Stomach (tissue), 19 donors: ENCODE results near the gene B3GAT2. TPM values are rescaled to one million over a fixed set of nuclear protein-coding genes. Genes with fewer than 3 reads are reported as not detected.
A peak's percentile ranks its signal among the peaks of the same experiment; 100 is the strongest.

Source experiments
- DNase-seq, 2 donors: peaks; one replicate each; pipeline versions ENCODE4 v3.0.0 to v3.0.0-alpha.2; 2013 to 2019
- H3K27ac ChIP-seq, 5 donors: fragments of 200-600 bp in 4 of 5; sonication (generic) in 4 of 5; one replicate each; pipeline ENCODE4 v1.5.1; 2013 to 2019; ENCODE audit warnings: mild to moderate bottlenecking in 1 of 5, moderate library complexity in 1 of 5
- H3K27me3 ChIP-seq, 3 donors: fragments of 200-600 bp; sonication (generic); one replicate each; pipeline ENCODE4 v1.5.1; 2017 to 2019; ENCODE audit warnings: mixed run types in 1 of 3
- H3K36me3 ChIP-seq, 4 donors: fragments of 200-600 bp; sonication (generic); 1 replicate in 3 of 4; 2 replicates in 1 of 4; pipeline ENCODE4 v1.5.1; 2016 to 2019
- H3K4me1 ChIP-seq, 4 donors: fragments of 200-600 bp; sonication (generic); one replicate each; pipeline ENCODE4 v1.5.1; 2016 to 2019
- H3K4me3 ChIP-seq, 4 donors: fragments of 200-600 bp; sonication (generic) in 3 of 4; one replicate each; pipeline ENCODE4 v1.5.1; 2016 to 2019; ENCODE audit warnings: mild to moderate bottlenecking in 1 of 4
- H3K9me3 ChIP-seq, 4 donors: fragments of 200-600 bp; sonication (generic); one replicate each; pipeline ENCODE4 v1.5.1; 2016 to 2019
- CTCF ChIP-seq, 7 experiments: fragments of 450-650 bp in 4 of 7; fragments of 200-600 bp in 3 of 7; sonication (generic) in 3 of 7; IDR thresholded peaks; one replicate each; pipeline ENCODE4 v1.5.1; 2016 to 2019; ENCODE audit warnings: antibody characterized with exemption in 7 of 7, control low read depth in 2 of 7, mild to moderate bottlenecking in 1 of 7
- EP300 ChIP-seq: sonication (generic); formaldehyde crosslinking; IDR thresholded peaks from one replicate; pipeline ENCODE4 v1.6.1; 2017; ENCODE audit warnings: antibody characterized with exemption
- POLR2A ChIP-seq, 4 donors: fragments of 450-650 bp; IDR thresholded peaks; one replicate each; pipeline ENCODE4 v1.6.1; 2016; ENCODE audit warnings: antibody characterized with exemption in 4 of 4, control low read depth in 2 of 4, mild to moderate bottlenecking in 1 of 4, moderate library complexity in 1 of 4
- POLR2AphosphoS5 ChIP-seq, 3 donors: sonication (generic); formaldehyde crosslinking; IDR thresholded peaks; one replicate each; pipeline ENCODE4 v1.6.1; 2016; ENCODE audit warnings: antibody characterized with exemption in 3 of 3
- WGBS, 5 donors: extraction: QIAGEN DNeasy Blood & Tissue Kit in 3 of 5; methylation state at CpG; one replicate each; pipeline versions ENCODE4 v1.1.5 to v1.1.7; 2013 to 2018; 5-methylcytosine and 5-hydroxymethylcytosine counted together
- intact Hi-C: fragments of 100-400 bp; cut with DNase I; formaldehyde crosslinking; loops from one replicate; pipeline ENCODE4 v1.15.1; 2023; ENCODE audit warnings: low total_unique reads
- long read RNA-seq, 10 donors: transcript quantifications; one replicate each; lab custom pipeline, GENCODE V29; 2026
- polyA plus RNA-seq, 3 donors: library from polyadenylated mRNA; stranded (reverse); fragments of 200-250 nt; gene quantifications; one replicate each; pipeline ENCODE4 v1.2.3, GENCODE V29; 2013
- total RNA-seq, 5 donors: library from RNA; depleted of rRNA; stranded (reverse); fragments of >200 nt; gene quantifications; one replicate each; pipeline versions ENCODE4 v1.1.0 to v1.2.3, GENCODE V29; 2014 to 2016
- donor health status: healthy with polysubstance abuse.
- donor health status: Bipolar disorder and iron deficiency.
- donor health status: healthy.

The B3GAT2 gene
- total RNA-seq (1 to 10 TPM in 1 of 5 donors, not detected in 4; 1.1 TPM), polyA plus RNA-seq (under 1 TPM; 0.06 to 0.15 (median 0.13) TPM)
- long read RNA-seq, donor 1: 0 reads
- long read RNA-seq, donor 2, partial matches to known transcripts: 5 of 70 reads
- long read RNA-seq, donor 2, other reads (novel, unspliced or antisense): 65 of 70 reads
- long read RNA-seq, donor 3: 0 reads
- long read RNA-seq, donor 4: 0 reads
- long read RNA-seq, donor 5, full-length matches to known transcripts: 1 of 1 reads
- long read RNA-seq, donor 5, partial matches to known transcripts: 0 of 1 reads
- long read RNA-seq, donor 5, other reads (novel, unspliced or antisense): 0 of 1 reads
- long read RNA-seq, donor 6: 0 reads
- long read RNA-seq, donor 7: 0 reads
- long read RNA-seq, donor 8: 0 reads
- long read RNA-seq, donor 9: 0 reads
- long read RNA-seq, donor 10: 0 reads

- no peak within 1 kb of the TSS for H3K27ac ChIP-seq
- no peaks in the 10 kb centered on the region for H3K9me3 ChIP-seq
- H3K4me1 ChIP-seq: peaks cover 19 to 30% (median 27%) of the 10 kb centered on the region in 4 donors
- no peak for TF ChIP-seq POLR2A (IDR thresholded peaks at IDR 0.05)
- no peak for TF ChIP-seq CTCF (IDR thresholded peaks at IDR 0.05)
- TF ChIP-seq POLR2AphosphoS5 (IDR thresholded peaks at IDR 0.05): no peak
- TF ChIP-seq EP300: no peak
- WGBS, 5 donors: 0 to 1% (median 1%) methylated on average over 48 to 83 of the region's 83 CpGs
- no peaks in the 10 kb centered on the region for H3K36me3 ChIP-seq
- peak in 1 of 2 donors; percentile 67 for DNase-seq
- H3K4me3 ChIP-seq: peak within 1 kb of the TSS; percentile 49 to 77 (median 57)
- intact Hi-C loops: no loop called here
- H3K27me3 ChIP-seq: peaks cover 0 to 59% (median 35%) of the 10 kb centered on the region in 3 donors
Measured at GRCh38 chr6:70956451-70957283, at the start of gene B3GAT2. Gene B3GAT2 (minus strand): TSS chr6:70957060. CDS start chr6:70956429, 631 bp downstream.

- no peak for TF ChIP-seq POLR2AphosphoS5 (IDR thresholded peaks at IDR 0.05)
- no peaks in the 10 kb centered on the region for H3K4me1 ChIP-seq
- intact Hi-C loops: no loop called here
- no peak for DNase-seq
- H3K27ac ChIP-seq: no peak overlapping the region
- H3K27me3 ChIP-seq: peaks cover 0 to 14% (median 0%) of the 10 kb centered on the region in 3 donors
- H3K4me3 ChIP-seq: no peak overlapping the region
- 21 to 38% (median 30%) methylated on average over 4 of the region's 4 CpGs for WGBS, 5 donors
- H3K36me3 ChIP-seq: no peaks in the 10 kb centered on the region
- H3K9me3 ChIP-seq: no peaks in the 10 kb centered on the region
Measured at GRCh38 chr6:70998148-70998547, 41.3 kb upstream of the B3GAT2 start.

- no peaks in the 10 kb centered on the region for H3K4me1 ChIP-seq
- no peak overlapping the region for H3K27ac ChIP-seq
- no peak for DNase-seq
- WGBS, 5 donors: 72 to 77% (median 74%) methylated on average over 3 of the region's 3 CpGs
- H3K9me3 ChIP-seq: no peaks in the 10 kb centered on the region
- no peak for TF ChIP-seq CTCF (IDR thresholded peaks at IDR 0.05)
- TF ChIP-seq POLR2AphosphoS5 (IDR thresholded peaks at IDR 0.05): no peak
- no peak for TF ChIP-seq POLR2A (IDR thresholded peaks at IDR 0.05)
- TF ChIP-seq EP300: no peak
- peaks cover 0 to 14% (median 0%) of the 10 kb centered on the region in 3 donors for H3K27me3 ChIP-seq
- no peaks in the 10 kb centered on the region for H3K36me3 ChIP-seq
- intact Hi-C loops: no loop called here
- no peak overlapping the region for H3K4me3 ChIP-seq
Measured at GRCh38 chr6:70997379-70997778, 40.5 kb upstream of the B3GAT2 start.

DNA sequence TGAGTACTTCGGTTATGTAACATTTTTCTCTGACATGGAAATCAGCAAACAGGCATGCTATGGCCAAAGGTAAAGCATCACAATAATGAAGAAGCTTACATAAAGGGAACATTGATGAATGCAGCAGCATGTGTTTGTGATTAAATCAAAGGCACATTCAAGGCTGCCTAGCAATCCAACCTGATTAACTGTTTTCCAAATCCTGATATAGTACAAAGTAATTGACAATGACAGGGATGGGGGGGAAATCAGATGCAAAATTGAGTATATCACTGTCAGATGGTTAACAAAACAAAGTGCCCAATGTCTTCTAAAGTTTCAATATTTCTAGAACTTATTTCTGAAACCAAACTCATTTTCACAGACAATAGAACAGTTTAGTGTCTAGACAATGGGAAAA lies 39.2 kb upstream of the B3GAT2 start:
- no peaks in the 10 kb centered on the region for H3K9me3 ChIP-seq
- no peak overlapping the region for H3K4me3 ChIP-seq
- DNase-seq: no peak
- TF ChIP-seq CTCF (IDR thresholded peaks at IDR 0.05) (no peak), POLR2AphosphoS5 (IDR thresholded peaks at IDR 0.05) (no peak), POLR2A (IDR thresholded peaks at IDR 0.05) (no peak), EP300 (no peak)
- no peaks in the 10 kb centered on the region for H3K36me3 ChIP-seq
- 67 to 78% (median 72%) methylated on average over 1 of the region's 1 CpG for WGBS, 5 donors
- H3K27ac ChIP-seq: no peak overlapping the region
- intact Hi-C loops: no loop called here
- H3K4me1 ChIP-seq: no peaks in the 10 kb centered on the region
- H3K27me3 ChIP-seq: peaks cover 0 to 14% (median 0%) of the 10 kb centered on the region in 3 donors
